HepG2 (cell line): ENCODE measurements around the gene CAMK1D. TPM values are rescaled to one million over a fixed set of nuclear protein-coding genes. Genes with fewer than 3 reads are reported as not detected.

Experiments
- ATAC-seq: fragments of 200-7000 bp; cut with Tn5 transposase; 3 replicates; pipeline ENCODE4 v1.9.1; 2020; ENCODE audit warnings: mild to moderate bottlenecking, moderate library complexity
- BruUV-seq: library from RNA; stranded (reverse); fragments of 400-500 nt; replicated peaks from 2 replicates; lab custom pipeline; 2021; lab: Mats Ljungman, UMichigan
- CTCF ChIA-PET: fragments of 300-600 bp; formaldehyde crosslinking; extraction: SDS; loops from one replicate; lab custom pipeline; 2021; ENCODE audit warnings: low total read pairs, inconsistent platforms, low intra/inter-chr PET ratio; lab: Yijun Ruan, JAX
- POLR2A ChIA-PET: fragments of 350-600 bp; sonication (Branson Sonifier 250); formaldehyde crosslinking; loops from one replicate; lab custom pipeline; 2020; ENCODE audit warnings: antibody characterized with exemption, inconsistent platforms; lab: Yijun Ruan, JAX
- DNase-seq: peaks from one replicate; pipeline ENCODE4 v3.0.0-alpha.2; 2015; ENCODE audit warnings: low spot score
- FAIRE-seq: peaks from 3 replicates; lab custom pipeline; 2011; peaks lifted over from hg19 to GRCh38; lab: Jason Lieb, UNC
- H2AFZ ChIP-seq: one replicate; pipeline ENCODE4 v1.6.1; 2011; ENCODE audit warnings: low read length, inconsistent platforms
- H3K27ac ChIP-seq: fragments of 300-600 bp; 3 replicates; pipeline ENCODE4 v1.8.0; 2011; ENCODE audit warnings: mixed run types, mild to moderate bottlenecking, mixed read lengths, low read length, inconsistent platforms; ENCODE audit not compliant: insufficient read depth; ENCODE audit errors: extremely low read length
- H3K27me3 ChIP-seq, 2 experiments: fragments of 200-600 bp in 1 of 2; 2 replicates in 1 of 2; 3 replicates in 1 of 2; pipeline versions ENCODE4 v1.6.0 to v1.8.0; 2011; ENCODE audit warnings: low read length in 2 of 2, mild to moderate bottlenecking in 2 of 2, moderate library complexity in 2 of 2, inconsistent platforms in 1 of 2; ENCODE audit not compliant: insufficient read depth in 2 of 2, control insufficient read depth in 1 of 2
- H3K36me3 ChIP-seq, 2 experiments: fragments of 200-600 bp in 1 of 2; replicated peaks in 1 of 2; 2 replicates in 1 of 2; 3 replicates in 1 of 2; pipeline versions ENCODE4 v1.5.1 to v1.8.0; 2011; ENCODE audit warnings: low read length in 2 of 2, inconsistent platforms in 1 of 2; ENCODE audit not compliant: insufficient read depth in 2 of 2, control insufficient read depth in 1 of 2
- H3K4me1 ChIP-seq: 2 replicates; pipeline ENCODE4 v1.5.1; 2012; ENCODE audit warnings: low read length, inconsistent platforms; ENCODE audit not compliant: insufficient read depth
- H3K4me2 ChIP-seq: 2 replicates; pipeline ENCODE4 v1.6.0; 2011; ENCODE audit warnings: low read depth, low read length, inconsistent platforms
- H3K4me3 ChIP-seq, 3 experiments: fragments of 200-600 bp in 1 of 3; sonication (generic), shearing (Covaris generic) in 1 of 3; replicated peaks in 1 of 3; 2 replicates each; pipeline ENCODE4 v1.5.1; 2011 to 2016; ENCODE audit warnings: low read length in 3 of 3, inconsistent platforms in 2 of 3, low read depth in 2 of 3, mild to moderate bottlenecking in 2 of 3, control low read depth in 1 of 3, mixed read lengths in 1 of 3; ENCODE audit not compliant: insufficient read depth in 1 of 3
- H3K79me2 ChIP-seq: one replicate; pipeline ENCODE4 v1.6.1; 2011; ENCODE audit warnings: low read length, inconsistent platforms; ENCODE audit not compliant: insufficient read depth
- H3K9ac ChIP-seq: 2 replicates; pipeline ENCODE4 v1.6.0; 2011; ENCODE audit warnings: mild to moderate bottlenecking, low read depth, low read length, inconsistent platforms; ENCODE audit not compliant: insufficient read depth
- H3K9me3 ChIP-seq: 2 replicates; pipeline ENCODE4 v1.5.1; 2012; ENCODE audit warnings: mild to moderate bottlenecking, low read length
- H4K20me1 ChIP-seq: 2 replicates; pipeline ENCODE4 v1.6.0; 2011; ENCODE audit warnings: inconsistent platforms, mild to moderate bottlenecking, low read length, moderate library complexity; ENCODE audit not compliant: insufficient read depth
- FOXK2 ChIP-seq: fragments of 450-650 bp; IDR thresholded peaks from 2 replicates; pipeline ENCODE4 v1.6.1; 2016
- ZBTB21 ChIP-seq: sonication (generic); formaldehyde crosslinking; IDR thresholded peaks from 2 replicates; pipeline ENCODE4 v1.4.0; 2020; ENCODE audit warnings: missing genetic modification reagents
- ZNF138 ChIP-seq: sonication (generic); formaldehyde crosslinking; IDR thresholded peaks from 2 replicates; pipeline ENCODE4 v1.5.0; 2020; ENCODE audit warnings: mild to moderate bottlenecking, low read depth, missing genetic modification reagents
- WGBS: methylation state at CpG from one replicate; pipeline ENCODE4 v1.1.6; 2017; ENCODE audit warnings: low lambda C conversion rate; 5-methylcytosine and 5-hydroxymethylcytosine counted together
- in situ Hi-C: cut with HindIII; loops from 2 replicates; pipeline ENCODE4 v1.10.0; 2017; ENCODE audit warnings: low pct_unique_long_range_greater_than_20kb; ENCODE audit not compliant: extremely low pct_ligation_motif_present
- intact Hi-C: fragments of 100-400 bp; cut with micrococcal nuclease; formaldehyde crosslinking; loops from one replicate; pipeline ENCODE4 v1.10.0; 2022; ENCODE audit not compliant: unreplicated experiment
- polyA plus RNA-seq, 8 experiments: library from polyadenylated mRNA; depleted of rRNA in 3 of 8; stranded (reverse) in 7 of 8; unstranded in 1 of 8; fragments of >200 nt; fragmentation: Illumina TruSeq in 4 of 8; extraction: Trizol in 4 of 8; gene quantifications; 2 replicates each; pipeline versions ENCODE4 v1.2.1 to v1.2.3, GENCODE V29; 2011 to 2016; ENCODE audit warnings: low read depth in 4 of 8, missing spikeins in 1 of 8, mixed read lengths in 1 of 8; ENCODE audit not compliant: insufficient read depth in 1 of 8
- total RNA-seq, 5 experiments: library from RNA; depleted of rRNA; stranded (reverse); fragments of >200 nt; fragmentation: Illumina TruSeq; extraction: Trizol; gene quantifications; 2 replicates each; pipeline ENCODE4 v1.2.3, GENCODE V29; 2016; ENCODE audit warnings: low read depth in 1 of 5
- TF ChIP-seq, protein P1 (sequence below): sonication (generic); formaldehyde crosslinking; IDR thresholded peaks from 2 replicates; pipeline ENCODE4 v1.5.0; 2020; ENCODE audit warnings: mild to moderate bottlenecking, missing genetic modification reagents
- TF ChIP-seq, protein P2 (sequence below): sonication (generic); formaldehyde crosslinking; IDR thresholded peaks from 2 replicates; pipeline ENCODE4 v1.5.0; 2020; ENCODE audit warnings: mild to moderate bottlenecking, missing genetic modification reagents, borderline replicate concordance
- TF ChIP-seq, protein P3 (sequence below): sonication (generic); formaldehyde crosslinking; IDR thresholded peaks from 2 replicates; pipeline ENCODE4 v1.9.0; 2022; ENCODE audit warnings: missing genetic modification reagents, mild to moderate bottlenecking, borderline replicate concordance

The CAMK1D gene
- total and polyA plus RNA-seq, 2 of the 13 experiments (the other 11 are each of a cell fraction or from before 2014, with no cell fraction given) = under 0.01 TPM; not detected in 1

DNA sequence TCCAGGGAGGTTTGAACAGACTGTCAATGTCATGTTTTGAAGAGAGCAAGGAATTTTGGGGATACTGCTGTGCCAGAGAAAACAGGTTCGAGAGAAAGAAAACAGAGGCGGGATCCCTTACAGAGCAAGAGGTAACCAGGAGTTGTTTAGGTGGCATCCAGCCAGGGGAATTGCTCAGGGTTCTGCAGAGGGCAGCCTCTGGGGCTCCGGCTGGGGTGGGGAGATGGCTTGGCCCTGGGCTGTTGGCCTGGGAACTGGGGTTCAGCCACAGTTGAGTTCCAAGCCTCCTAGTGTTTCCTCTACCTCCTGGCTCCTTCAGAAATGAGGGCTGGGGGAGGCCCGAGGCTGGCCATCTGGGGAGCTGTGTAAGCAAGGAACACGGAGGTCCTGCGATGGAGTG is 68.0 kb downstream of the CAMK1D start:
- peaks cover 0 to 9% of the 10 kb centered on the region in 2 experiments; a peak in 1 of 5 replicates for H3K27me3 ChIP-seq
- H3K9me3 ChIP-seq = no peaks in the 10 kb centered on the region
- no peak overlapping the region for H3K9ac ChIP-seq
- ChIA-PET POLR2A (no interaction called here), CTCF (no interaction called here)
- H3K4me1 ChIP-seq = no peaks in the 10 kb centered on the region
- no peak overlapping the region for H3K4me3 ChIP-seq
- no peak overlapping the region for H3K4me2 ChIP-seq
- H4K20me1 ChIP-seq = no peaks in the 10 kb centered on the region
- BruUV-seq = no TSS peak
- in situ Hi-C loops = no loop called here
- TF ChIP-seq, protein P1, sequence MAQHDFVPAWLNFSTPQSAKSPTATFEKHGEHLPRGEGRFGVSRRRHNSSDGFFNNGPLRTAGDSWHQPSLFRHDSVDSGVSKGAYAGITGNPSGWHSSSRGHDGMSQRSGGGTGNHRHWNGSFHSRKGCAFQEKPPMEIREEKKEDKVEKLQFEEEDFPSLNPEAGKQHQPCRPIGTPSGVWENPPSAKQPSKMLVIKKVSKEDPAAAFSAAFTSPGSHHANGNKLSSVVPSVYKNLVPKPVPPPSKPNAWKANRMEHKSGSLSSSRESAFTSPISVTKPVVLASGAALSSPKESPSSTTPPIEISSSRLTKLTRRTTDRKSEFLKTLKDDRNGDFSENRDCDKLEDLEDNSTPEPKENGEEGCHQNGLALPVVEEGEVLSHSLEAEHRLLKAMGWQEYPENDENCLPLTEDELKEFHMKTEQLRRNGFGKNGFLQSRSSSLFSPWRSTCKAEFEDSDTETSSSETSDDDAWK (CRISPR knock-in tag) = no peak
- TF ChIP-seq, protein P2, sequence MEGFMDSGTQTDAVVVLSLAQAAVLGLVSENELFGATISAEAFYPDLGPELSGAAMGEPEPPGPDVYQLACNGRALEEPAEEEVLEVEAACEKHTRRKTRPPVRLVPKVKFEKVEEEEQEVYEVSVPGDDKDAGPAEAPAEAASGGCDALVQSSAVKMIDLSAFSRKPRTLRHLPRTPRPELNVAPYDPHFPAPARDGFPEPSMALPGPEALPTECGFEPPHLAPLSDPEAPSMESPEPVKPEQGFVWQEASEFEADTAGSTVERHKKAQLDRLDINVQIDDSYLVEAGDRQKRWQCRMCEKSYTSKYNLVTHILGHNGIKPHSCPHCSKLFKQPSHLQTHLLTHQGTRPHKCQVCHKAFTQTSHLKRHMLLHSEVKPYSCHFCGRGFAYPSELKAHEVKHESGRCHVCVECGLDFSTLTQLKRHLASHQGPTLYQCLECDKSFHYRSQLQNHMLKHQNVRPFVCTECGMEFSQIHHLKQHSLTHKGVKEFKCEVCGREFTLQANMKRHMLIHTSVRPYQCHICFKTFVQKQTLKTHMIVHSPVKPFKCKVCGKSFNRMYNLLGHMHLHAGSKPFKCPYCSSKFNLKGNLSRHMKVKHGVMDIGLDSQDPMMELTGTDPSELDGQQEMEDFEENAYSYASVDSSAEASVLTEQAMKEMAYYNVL (CRISPR knock-in tag) = no peak
- TF ChIP-seq FOXK2 (no peak), ZBTB21 (CRISPR knock-in tag) (no peak), ZNF138 (CRISPR knock-in tag) (no peak)
- TF ChIP-seq, protein P3, sequence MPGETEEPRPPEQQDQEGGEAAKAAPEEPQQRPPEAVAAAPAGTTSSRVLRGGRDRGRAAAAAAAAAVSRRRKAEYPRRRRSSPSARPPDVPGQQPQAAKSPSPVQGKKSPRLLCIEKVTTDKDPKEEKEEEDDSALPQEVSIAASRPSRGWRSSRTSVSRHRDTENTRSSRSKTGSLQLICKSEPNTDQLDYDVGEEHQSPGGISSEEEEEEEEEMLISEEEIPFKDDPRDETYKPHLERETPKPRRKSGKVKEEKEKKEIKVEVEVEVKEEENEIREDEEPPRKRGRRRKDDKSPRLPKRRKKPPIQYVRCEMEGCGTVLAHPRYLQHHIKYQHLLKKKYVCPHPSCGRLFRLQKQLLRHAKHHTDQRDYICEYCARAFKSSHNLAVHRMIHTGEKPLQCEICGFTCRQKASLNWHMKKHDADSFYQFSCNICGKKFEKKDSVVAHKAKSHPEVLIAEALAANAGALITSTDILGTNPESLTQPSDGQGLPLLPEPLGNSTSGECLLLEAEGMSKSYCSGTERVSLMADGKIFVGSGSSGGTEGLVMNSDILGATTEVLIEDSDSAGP (CRISPR knock-in tag) = no peak
- no peaks in the 10 kb centered on the region for H3K36me3 ChIP-seq
- no peaks in the 10 kb centered on the region for H3K79me2 ChIP-seq
- intact Hi-C loops = no loop called here
- H3K27ac ChIP-seq = no peak overlapping the region
- H2AFZ ChIP-seq = no peak overlapping the region
- ATAC-seq = no peak
- WGBS = 40% methylated on average over 6 of the region's 6 CpGs
- FAIRE-seq = no peak
- no peak for DNase-seq
